ACC112 (cell line): ENCODE measurements around the gene CRIM1.
A peak's percentile ranks its signal among the peaks of the same experiment; 100 is the strongest.

Experiments
- H2AFZ ChIP-seq: fragments of 200-600 bp; sonication (generic); one replicate; pipeline ENCODE4 v1.6.0; 2017; ENCODE audit warnings: antibody characterized with exemption, low read length; ENCODE audit not compliant: unreplicated experiment
- H3K27ac ChIP-seq: fragments of 200-600 bp; sonication (generic); 2 replicates; pipeline ENCODE4 v1.5.1; 2014; ENCODE audit warnings: low read depth, mild to moderate bottlenecking, antibody characterized with exemption, low read length, moderate library complexity
- H3K27me3 ChIP-seq: fragments of 200-600 bp; sonication (generic); 2 replicates; pipeline ENCODE4 v1.6.1; 2014; ENCODE audit warnings: mild to moderate bottlenecking, antibody characterized with exemption, low read length, moderate library complexity, mixed read lengths; ENCODE audit not compliant: insufficient read depth
- H3K36me3 ChIP-seq: fragments of 200-600 bp; sonication (generic); 2 replicates; pipeline ENCODE4 v1.6.1; 2016; ENCODE audit warnings: mild to moderate bottlenecking, antibody characterized with exemption, low read length, moderate library complexity, mixed read lengths; ENCODE audit not compliant: insufficient read depth
- H3K4me1 ChIP-seq: fragments of 200-600 bp; sonication (generic); one replicate; pipeline ENCODE4 v1.6.1; 2016; ENCODE audit warnings: low read length, mixed read lengths; ENCODE audit not compliant: insufficient read depth, unreplicated experiment, control insufficient read depth
- H3K4me3 ChIP-seq: fragments of 200-600 bp; sonication (generic); 2 replicates; pipeline ENCODE4 v1.5.1; 2014; ENCODE audit warnings: mild to moderate bottlenecking, low read depth, low read length
- H3K79me2 ChIP-seq: fragments of 200-600 bp; sonication (generic); one replicate; pipeline ENCODE4 v1.6.0; 2016; ENCODE audit warnings: low read length; ENCODE audit not compliant: control insufficient read depth, unreplicated experiment, insufficient read depth

The CRIM1 gene

DNA sequence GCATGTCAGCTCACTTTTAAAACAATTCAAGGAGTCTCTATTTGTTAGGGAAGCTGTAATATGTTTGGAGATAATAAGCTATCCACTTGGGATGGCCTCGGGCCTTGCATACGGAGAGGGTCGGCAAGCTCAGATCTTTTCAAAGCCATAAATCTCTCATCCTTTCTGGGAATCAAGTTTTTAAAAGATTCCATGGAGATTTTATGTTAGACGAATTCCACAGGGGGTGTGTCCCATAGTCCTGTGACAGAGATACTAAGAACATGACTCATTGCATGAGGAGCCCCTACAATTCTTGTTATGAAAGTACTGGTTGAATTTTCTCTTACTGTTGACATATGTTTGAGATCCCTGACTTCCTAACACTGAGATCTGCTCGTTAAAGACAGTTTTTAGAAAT, 133.7 kb downstream of the CRIM1 start:
- Histone ChIP-seq H3K36me3 (peaks cover 32% of the 10 kb centered on the region), H3K4me1 (peaks cover 87% of the 10 kb centered on the region), H3K79me2 (peaks cover 49% of the 10 kb centered on the region), H3K27me3 (no peaks in the 10 kb centered on the region), H2AFZ (no peak overlapping the region), H3K4me3 (peak overlapping the region; percentile 3; the same call in 1 of the 2 replicates), H3K27ac (peak overlapping the region; percentile 100)

DNA sequence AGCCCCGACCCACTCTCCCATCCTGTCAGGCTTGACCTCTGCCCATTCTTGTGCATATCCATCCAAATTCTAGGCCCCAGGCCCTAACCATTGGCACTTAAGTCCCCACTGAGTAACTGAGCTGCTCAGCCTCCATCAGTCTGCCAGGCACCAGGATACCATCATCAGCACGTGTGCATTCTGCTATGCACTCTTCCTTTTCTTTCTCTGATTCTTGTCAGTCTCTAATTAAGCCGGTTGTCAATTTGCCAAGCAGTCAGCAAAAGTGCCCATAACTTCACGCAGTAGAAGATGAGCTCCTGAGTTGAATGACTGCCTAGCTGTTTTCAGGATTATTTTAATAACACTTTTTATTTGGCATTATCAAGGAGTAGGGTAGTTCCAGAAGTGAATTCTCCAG, 135.2 kb downstream of the CRIM1 start:
- Histone ChIP-seq H2AFZ (no peak overlapping the region), H3K27ac (peak overlapping the region; percentile 100), H3K27me3 (no peaks in the 10 kb centered on the region), H3K4me1 (peaks cover 77% of the 10 kb centered on the region), H3K4me3 (no peak overlapping the region), H3K36me3 (peaks cover 39% of the 10 kb centered on the region), H3K79me2 (peaks cover 49% of the 10 kb centered on the region)

DNA sequence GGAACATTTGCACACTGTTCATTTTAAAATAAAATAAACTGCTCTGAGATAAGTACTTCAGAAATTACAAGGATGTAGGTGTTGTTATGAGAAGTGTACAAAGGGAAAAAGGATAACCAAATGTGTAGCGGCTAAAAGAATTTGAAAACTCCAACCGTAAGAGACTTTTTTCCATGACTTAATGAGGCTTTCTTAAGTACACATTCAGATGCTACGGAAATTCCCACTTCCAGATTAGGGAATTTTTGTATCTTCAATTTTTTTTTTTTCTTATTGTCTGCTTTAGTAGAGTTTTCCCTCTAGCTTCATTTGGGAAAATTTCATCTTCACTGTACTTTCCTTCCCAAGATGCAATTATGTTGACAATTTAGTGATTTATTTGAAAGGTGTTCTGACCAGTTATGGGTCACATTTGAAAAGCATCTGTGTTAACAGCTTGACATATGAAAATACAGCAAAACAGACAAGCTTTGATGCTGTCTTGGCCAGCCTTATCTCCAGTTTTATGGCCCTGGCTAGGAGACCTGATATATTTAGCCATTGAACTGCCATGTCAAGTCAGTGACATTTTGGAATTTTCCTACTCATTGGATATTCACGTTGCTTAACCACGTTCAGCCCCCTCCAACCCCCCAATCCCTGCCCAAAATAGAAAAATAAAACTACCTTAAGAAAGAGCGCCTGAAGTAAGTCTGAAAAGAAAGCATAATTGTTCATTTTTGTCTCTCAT, 136.8 kb downstream of the CRIM1 start:
- H3K27me3 ChIP-seq: no peaks in the 10 kb centered on the region
- H3K27ac ChIP-seq: peak overlapping the region; percentile 100; the same call in 1 of the 2 replicates
- no peak overlapping the region for H2AFZ ChIP-seq
- peaks cover 48% of the 10 kb centered on the region for H3K79me2 ChIP-seq
- H3K36me3 ChIP-seq: peaks cover 49% of the 10 kb centered on the region
- H3K4me1 ChIP-seq: peaks cover 61% of the 10 kb centered on the region
- H3K4me3 ChIP-seq: no peak overlapping the region

DNA sequence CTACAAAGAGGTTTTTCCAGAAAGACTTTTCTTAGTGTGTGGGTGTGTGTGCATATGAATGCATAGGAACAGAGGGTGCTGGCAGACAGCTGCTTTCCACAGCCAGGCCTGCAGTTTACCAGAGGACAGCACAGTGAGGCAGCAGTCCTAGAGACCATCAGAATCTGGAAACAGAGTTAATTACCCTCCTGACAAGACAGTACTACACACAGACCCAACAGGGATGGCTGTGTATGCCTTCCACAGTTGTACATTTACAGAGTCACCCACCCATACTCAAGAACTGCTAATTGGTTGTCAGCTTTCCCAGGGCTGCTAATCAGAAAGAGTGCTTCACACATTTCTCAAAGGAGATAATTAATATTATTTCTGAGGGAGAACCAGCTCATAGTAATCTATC, 137.7 kb downstream of the CRIM1 start:
- H3K36me3 ChIP-seq: peaks cover 45% of the 10 kb centered on the region
- no peaks in the 10 kb centered on the region for H3K27me3 ChIP-seq
- peaks cover 41% of the 10 kb centered on the region for H3K79me2 ChIP-seq
- no peak overlapping the region for H2AFZ ChIP-seq
- no peak overlapping the region for H3K4me3 ChIP-seq
- H3K27ac ChIP-seq: peak overlapping the region; percentile 100
- peaks cover 51% of the 10 kb centered on the region for H3K4me1 ChIP-seq

DNA sequence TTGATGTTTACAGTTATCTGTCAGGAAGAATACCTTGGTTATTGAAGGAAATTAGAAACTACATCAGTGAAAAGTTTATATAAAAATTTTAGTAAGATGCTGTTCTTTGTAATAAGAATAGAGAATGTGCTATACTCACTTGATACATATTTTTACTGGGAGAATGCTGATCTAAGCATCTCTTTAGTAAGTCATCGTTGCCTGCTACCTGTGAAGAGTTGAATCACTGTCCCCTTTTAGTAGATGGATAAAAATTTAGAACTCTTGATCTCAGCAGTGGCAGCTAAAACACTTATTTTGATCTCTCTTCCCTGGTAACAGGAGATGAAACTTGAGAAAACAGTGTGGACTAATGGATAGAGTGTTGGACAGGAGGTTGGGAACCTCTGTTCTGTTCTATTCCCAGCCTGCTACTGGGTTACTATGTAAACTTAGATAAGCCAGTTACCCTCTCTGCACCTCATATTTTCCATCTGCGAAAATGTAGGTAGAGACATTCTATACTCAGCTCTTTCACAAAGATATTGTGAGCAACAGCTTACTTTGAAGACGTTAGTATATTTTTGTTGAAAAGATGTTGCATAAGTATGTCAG, 142.1 kb downstream of the CRIM1 start:
- no peak overlapping the region for H2AFZ ChIP-seq
- no peak overlapping the region for H3K4me3 ChIP-seq
- H3K36me3 ChIP-seq: peaks cover 53% of the 10 kb centered on the region
- peaks cover 19% of the 10 kb centered on the region for H3K4me1 ChIP-seq
- H3K79me2 ChIP-seq: peaks cover 15% of the 10 kb centered on the region
- no peaks in the 10 kb centered on the region for H3K27me3 ChIP-seq
- H3K27ac ChIP-seq: peak overlapping the region; percentile 14; the same call in 1 of the 2 replicates

DNA sequence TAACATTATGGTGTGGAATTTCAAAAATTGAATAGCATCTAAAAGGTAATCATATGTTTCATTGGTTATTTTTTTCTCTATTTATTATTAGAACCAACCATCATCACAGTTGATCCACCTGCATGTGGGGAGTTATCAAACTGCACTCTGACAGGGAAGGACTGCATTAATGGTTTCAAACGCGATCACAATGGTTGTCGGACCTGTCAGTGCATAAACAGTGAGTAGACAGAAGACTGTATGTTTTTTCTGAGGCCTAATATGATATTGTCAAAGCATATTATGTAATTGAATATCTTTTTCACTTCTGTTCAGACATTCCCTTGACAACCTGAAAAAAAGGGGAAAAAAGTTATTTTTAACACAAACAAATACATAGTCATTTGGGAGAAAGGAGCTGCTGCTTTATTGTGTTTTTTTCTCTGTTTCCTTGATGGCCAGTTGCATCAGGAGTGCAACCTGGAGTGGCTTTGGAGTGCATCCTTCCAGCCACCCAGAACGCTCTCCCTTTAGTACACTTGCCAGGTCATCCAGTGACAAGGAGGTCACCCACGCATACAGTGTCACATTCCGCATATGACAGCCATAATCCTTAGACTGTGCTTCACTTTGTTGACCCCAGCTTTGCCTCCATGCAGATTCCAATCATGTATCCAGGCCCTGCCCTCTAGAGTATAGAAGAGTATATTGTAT, 143.7 kb downstream of the CRIM1 start:
- H3K27me3 ChIP-seq: no peaks in the 10 kb centered on the region
- peaks cover 10% of the 10 kb centered on the region for H3K4me1 ChIP-seq
- no peak overlapping the region for H3K4me3 ChIP-seq
- H3K36me3 ChIP-seq: peaks cover 64% of the 10 kb centered on the region
- no peak overlapping the region for H3K27ac ChIP-seq
- no peak overlapping the region for H2AFZ ChIP-seq
- peaks cover 10% of the 10 kb centered on the region for H3K79me2 ChIP-seq

DNA sequence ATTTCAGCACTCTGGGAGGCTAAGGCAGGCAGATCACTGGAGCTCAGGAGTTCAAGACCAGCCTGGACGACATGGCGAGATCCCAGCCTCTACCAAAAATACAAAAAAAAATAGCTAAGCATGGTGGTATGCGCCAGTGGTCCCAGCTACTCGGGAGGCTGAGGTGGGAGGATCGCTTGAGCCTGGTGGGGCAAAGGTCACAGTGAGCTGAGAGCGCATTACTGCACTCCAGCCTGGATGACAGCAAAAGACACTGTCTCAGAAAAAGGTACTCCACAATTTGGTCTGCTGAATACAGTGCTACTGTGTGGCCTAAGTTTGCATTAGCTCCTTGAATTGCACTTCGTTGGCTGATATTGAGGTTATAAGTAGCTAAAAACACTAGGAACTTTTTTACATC, 144.5 kb downstream of the CRIM1 start:
- Histone ChIP-seq H3K36me3 (peaks cover 64% of the 10 kb centered on the region), H3K4me3 (no peak overlapping the region), H3K79me2 (peaks cover 7% of the 10 kb centered on the region), H3K27ac (no peak overlapping the region), H2AFZ (no peak overlapping the region), H3K4me1 (peaks cover 6% of the 10 kb centered on the region), H3K27me3 (no peaks in the 10 kb centered on the region)

DNA sequence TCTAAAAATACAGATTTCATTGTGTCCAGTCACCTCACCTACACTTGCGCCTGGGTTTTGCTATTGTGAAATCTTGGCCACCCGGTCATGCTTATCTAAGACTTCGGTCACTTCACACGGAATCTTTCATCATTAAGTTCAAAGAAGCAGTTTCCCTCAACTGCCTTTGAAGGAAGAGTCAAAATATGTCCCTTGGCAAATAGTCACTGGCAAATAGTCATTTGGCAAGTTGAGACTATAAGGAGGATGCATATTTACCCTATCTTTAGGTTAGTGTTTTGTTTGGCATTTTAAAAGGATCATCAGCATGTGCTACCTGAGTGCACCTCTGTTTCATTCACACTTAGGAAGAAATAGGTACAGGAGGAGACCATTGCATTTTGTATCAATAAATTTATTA, 146.5 kb downstream of the CRIM1 start:
- H3K27ac ChIP-seq: peak overlapping the region; percentile 23
- H3K4me1 ChIP-seq: peaks cover 5% of the 10 kb centered on the region
- H3K27me3 ChIP-seq: no peaks in the 10 kb centered on the region
- peaks cover 3% of the 10 kb centered on the region for H3K79me2 ChIP-seq
- H2AFZ ChIP-seq: no peak overlapping the region
- no peak overlapping the region for H3K4me3 ChIP-seq
- peaks cover 62% of the 10 kb centered on the region for H3K36me3 ChIP-seq

DNA sequence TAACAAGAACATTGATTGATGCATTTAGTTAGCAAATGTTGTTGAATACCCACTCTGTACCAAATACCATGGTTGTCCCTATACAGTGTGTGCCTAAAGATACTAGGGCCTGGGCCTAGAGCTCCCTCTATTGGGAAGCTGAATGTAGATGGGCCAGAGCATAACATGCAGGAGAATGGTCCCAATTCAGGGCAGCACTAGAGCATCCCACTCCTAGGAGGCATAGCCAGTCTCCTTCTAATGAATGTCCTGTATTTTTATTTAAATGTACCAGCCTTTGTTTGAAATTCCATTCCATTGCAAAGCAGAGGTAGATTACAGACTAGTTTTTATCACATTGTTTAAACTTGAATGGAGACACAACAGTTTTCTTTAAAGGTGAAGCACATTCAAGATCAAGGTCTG, 151.8 kb downstream of the CRIM1 start:
- no peak overlapping the region for H3K27ac ChIP-seq
- no peak overlapping the region for H2AFZ ChIP-seq
- peaks cover 70% of the 10 kb centered on the region for H3K36me3 ChIP-seq
- no peak overlapping the region for H3K4me3 ChIP-seq
- no peaks in the 10 kb centered on the region for H3K27me3 ChIP-seq
- no peaks in the 10 kb centered on the region for H3K4me1 ChIP-seq
- H3K79me2 ChIP-seq: peaks cover 3% of the 10 kb centered on the region

DNA sequence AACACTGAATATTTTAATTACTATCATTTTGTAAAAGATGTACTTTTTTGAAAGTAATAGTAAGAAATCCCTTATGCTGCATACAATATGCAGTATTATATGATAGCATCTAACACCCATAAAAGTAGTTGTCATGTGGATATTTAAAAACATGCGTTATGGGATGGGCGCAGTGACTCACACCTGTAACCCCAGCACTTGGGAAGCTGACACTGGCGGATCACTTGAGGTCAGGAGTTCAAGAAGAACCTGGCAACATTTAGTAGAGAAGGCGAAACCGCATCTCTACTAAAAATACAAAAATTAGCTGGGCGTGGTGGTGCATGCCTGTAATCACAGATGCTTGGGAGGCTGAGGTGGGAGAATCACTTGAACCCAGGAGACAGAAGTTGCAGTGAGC, 153.5 kb downstream of the CRIM1 start:
- peaks cover 66% of the 10 kb centered on the region for H3K36me3 ChIP-seq
- H3K4me3 ChIP-seq: no peak overlapping the region
- no peak overlapping the region for H3K27ac ChIP-seq
- H3K27me3 ChIP-seq: no peaks in the 10 kb centered on the region
- no peak overlapping the region for H2AFZ ChIP-seq
- no peaks in the 10 kb centered on the region for H3K4me1 ChIP-seq
- no peaks in the 10 kb centered on the region for H3K79me2 ChIP-seq
